Measurements from ENCODE around the gene RFC2. TPM values are rescaled to one million over a fixed set of nuclear protein-coding genes. Genes with fewer than 3 reads are reported as not detected.

Gene RFC2
- 10 to 100 TPM; 15.6 to 21.9 TPM for total RNA-seq

GRCh38 chr7:74254129-74254857 lies at the start of gene RFC2:
TSS of gene RFC2 (minus strand) at chr7:74254399. CDS start at chr7:74254383, 16 bp downstream.
- peak within 1 kb of the TSS; percentile 80 to 85 for H3K4me3 ChIP-seq
- peak within 1 kb of the TSS; percentile 88 to 96 for H3K27ac ChIP-seq
- intact Hi-C loops (cut with DNase I), result no loop called here
- under 1% methylated on average over 55 of the region's 75 CpGs for WGBS
- H3K9me3 ChIP-seq, result no peaks in the 10 kb centered on the region
- TF ChIP-seq CTCF (IDR thresholded peaks at IDR 0.05) (peak; percentile 30 to 92 (median 56)), POLR2AphosphoS5 (IDR thresholded peaks at IDR 0.05) (peak; percentile 100), POLR2A (IDR thresholded peaks at IDR 0.05) (peak; percentile 87)
- no peaks in the 10 kb centered on the region for H3K36me3 ChIP-seq
- no peaks in the 10 kb centered on the region for H3K4me1 ChIP-seq (replicated peaks)
- peak; percentile 95 for DNase-seq (ENCODE audit: low spot score)
- no peaks in the 10 kb centered on the region for H3K27me3 ChIP-seq (replicated peaks; ENCODE audit: insufficient read depth)

GRCh38 chr7:74302745-74303221 lies 48.6 kb upstream of the RFC2 start:
- no peak for DNase-seq (ENCODE audit: low spot score)
- H3K36me3 ChIP-seq, result no peaks in the 10 kb centered on the region
- H3K27me3 ChIP-seq (replicated peaks; ENCODE audit: insufficient read depth), result no peaks in the 10 kb centered on the region
- TF ChIP-seq POLR2AphosphoS5 (IDR thresholded peaks at IDR 0.05) (no peak), POLR2A (IDR thresholded peaks at IDR 0.05) (no peak), CTCF (IDR thresholded peaks at IDR 0.05) (no peak)
- H3K27ac ChIP-seq, result no peak overlapping the region
- H3K4me3 ChIP-seq, result no peak overlapping the region
- intact Hi-C loops (cut with DNase I), result no loop called here
- H3K9me3 ChIP-seq, result no peaks in the 10 kb centered on the region
- 61% methylated on average over 9 of the region's 10 CpGs for WGBS
- peaks cover 5% of the 10 kb centered on the region for H3K4me1 ChIP-seq (replicated peaks)

- whole genome bisulfite sequencing, result 38% methylated on average over 4 of the region's 4 CpGs
- no peak for DNase-seq (ENCODE audit: low spot score)
- H3K27ac ChIP-seq, result no peak overlapping the region
- no peaks in the 10 kb centered on the region for H3K4me1 ChIP-seq (replicated peaks)
- no peaks in the 10 kb centered on the region for H3K27me3 ChIP-seq (replicated peaks; ENCODE audit: insufficient read depth)
- no peak overlapping the region for H3K4me3 ChIP-seq
- TF ChIP-seq POLR2AphosphoS5 (IDR thresholded peaks at IDR 0.05) (no peak), CTCF (IDR thresholded peaks at IDR 0.05) (no peak), POLR2A (IDR thresholded peaks at IDR 0.05) (no peak)
- no peaks in the 10 kb centered on the region for H3K9me3 ChIP-seq
- intact Hi-C loops (cut with DNase I), result no loop called here
- H3K36me3 ChIP-seq, result no peaks in the 10 kb centered on the region
These were observed 46.7 kb upstream of the RFC2 start for GRCh38 chr7:74300926-74301325.

GRCh38 chr7:74299401-74299800 lies 45.2 kb upstream of the RFC2 start:
- 95% methylated on average over 8 of the region's 8 CpGs for WGBS
- Histone ChIP-seq H3K27ac (no peak overlapping the region), H3K9me3 (no peaks in the 10 kb centered on the region), H3K4me1 (replicated peaks) (no peaks in the 10 kb centered on the region), H3K27me3 (replicated peaks; ENCODE audit: insufficient read depth) (no peaks in the 10 kb centered on the region), H3K4me3 (no peak overlapping the region), H3K36me3 (no peaks in the 10 kb centered on the region)
- intact Hi-C loops (cut with DNase I), result no loop called here
- DNase-seq (ENCODE audit: low spot score), result no peak
- TF ChIP-seq POLR2A (IDR thresholded peaks at IDR 0.05) (no peak), POLR2AphosphoS5 (IDR thresholded peaks at IDR 0.05) (no peak), CTCF (IDR thresholded peaks at IDR 0.05) (no peak)

Data from prostate gland (tissue), 2 donors.